Measurements from ENCODE around the gene NAB2.
A peak's percentile ranks its signal among the peaks of the same experiment; 100 is the strongest.
"Not testable (repeated sequence)": the region's sequence is repeated elsewhere in the genome, so short reads cannot be mapped to it uniquely, and the experiment has no call there.

The NAB2 gene

DNA sequence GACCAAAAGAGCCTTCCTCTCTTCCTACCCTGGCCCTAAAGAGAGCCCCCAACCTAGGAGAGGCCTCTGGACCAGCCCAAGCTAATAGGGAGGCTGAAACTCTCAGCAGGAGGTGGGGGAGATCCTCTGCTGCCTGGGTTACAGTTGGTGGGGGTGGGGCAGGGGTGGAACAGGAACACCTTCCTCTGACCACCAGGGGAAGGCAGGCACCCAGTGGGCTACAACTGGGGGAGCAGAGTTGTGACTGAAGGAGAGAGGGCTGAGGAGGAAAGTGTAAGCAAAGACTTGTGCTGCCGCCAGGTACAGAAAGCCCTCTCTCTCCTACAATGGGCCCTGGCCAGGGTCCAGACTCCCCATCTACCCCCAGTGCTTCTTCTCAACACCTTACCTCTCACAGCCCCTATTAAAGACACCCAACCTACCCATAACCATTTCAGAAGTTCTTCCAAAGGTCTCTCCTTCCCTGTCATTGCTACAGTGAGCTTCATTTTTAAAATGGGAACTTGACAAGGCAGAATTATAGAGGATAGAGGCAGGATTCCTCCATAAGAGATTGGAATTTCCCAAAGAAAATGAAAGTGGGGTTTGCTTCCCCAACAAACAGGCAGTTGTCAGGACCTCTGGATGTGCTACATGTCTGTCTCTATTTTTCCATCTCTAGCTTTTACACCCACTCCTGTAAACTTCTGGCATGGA lies 40.3 kb upstream of the NAB2 start:
- H3K4me3 ChIP-seq (ENCODE audit: low read length in 2 of 2) = no peak overlapping the region
- H3K9ac ChIP-seq (ENCODE audit: low read length in 2 of 2) = no peak overlapping the region

DNA sequence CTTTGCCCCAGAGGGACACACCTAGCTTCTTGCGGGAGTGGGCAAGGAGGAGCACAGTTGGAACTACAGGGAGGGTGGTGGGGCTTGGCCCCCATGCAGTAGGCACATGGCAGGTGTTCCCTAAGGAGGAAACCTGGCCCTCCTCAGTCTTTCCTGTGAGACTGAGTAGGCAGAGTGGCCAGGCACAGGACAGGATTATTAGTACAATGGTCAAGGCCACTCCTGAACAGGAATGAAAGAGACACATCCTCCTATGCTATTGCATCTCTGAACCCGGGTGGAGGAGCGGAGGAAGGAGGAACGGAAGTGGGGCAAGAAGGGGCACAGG lies 39.8 kb upstream of the NAB2 start:
- Histone ChIP-seq H3K4me3 (ENCODE audit: low read length in 2 of 2) (peak overlapping the region in 1 of 2 donors; percentile 3), H3K27ac (ENCODE audit: low read length) (no peak overlapping the region), H3K9ac (ENCODE audit: low read length in 2 of 2) (no peak overlapping the region)

More for the DNA sequence above, 40.3 kb upstream of the NAB2 start:
- Histone ChIP-seq H3K27me3 (ENCODE audit: control insufficient read depth in 1 of 2, insufficient read depth in 2 of 2, low read length in 2 of 2) (no peaks in the 10 kb centered on the region), H3K27ac (ENCODE audit: low read length) (no peak overlapping the region), H3K9me3 (ENCODE audit: control insufficient read depth in 2 of 2, low read length in 2 of 2) (no peaks in the 10 kb centered on the region), H3K36me3 (ENCODE audit: control insufficient read depth in 2 of 2, insufficient read depth in 2 of 2, low read length in 2 of 2) (no peaks in the 10 kb centered on the region), H3K4me1 (ENCODE audit: control insufficient read depth, insufficient read depth, low read length) (peaks cover 9% of the 10 kb centered on the region)

DNA sequence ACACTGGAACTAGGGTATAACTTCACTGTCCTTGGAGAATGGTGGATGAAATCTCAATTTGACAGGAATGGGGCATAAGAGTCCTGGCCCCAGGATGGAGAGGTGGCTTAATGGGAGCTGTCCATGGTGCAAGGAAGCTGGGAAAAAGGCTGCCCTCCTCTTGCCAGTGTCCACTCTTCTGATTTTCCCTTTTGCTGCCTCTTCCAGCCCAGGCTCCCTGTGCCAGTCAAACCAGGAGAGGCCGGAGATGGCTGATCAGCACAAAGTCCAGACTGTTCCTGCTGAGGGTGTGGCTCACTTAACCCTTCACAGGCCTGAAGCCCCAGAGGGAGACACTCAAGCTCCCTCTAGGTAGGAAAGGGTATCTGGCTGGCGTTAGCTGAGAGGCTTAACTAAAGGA lies 39.0 kb upstream of the NAB2 start, which contains the start of gene MYO1A:
TSS of gene MYO1A (minus strand) at position 240 of the 400 bp plus-strand sequence. CDS start 1,806 bp downstream, outside the sequence.
- H3K4me3 ChIP-seq (ENCODE audit: low read length in 2 of 2) = peak within 1 kb of the TSS in 1 of 2 donors; percentile 3
- H3K36me3 ChIP-seq (ENCODE audit: control insufficient read depth in 2 of 2, insufficient read depth in 2 of 2, low read length in 2 of 2) = no peaks in the 10 kb centered on the region
- no peak within 1 kb of the TSS for H3K27ac ChIP-seq (ENCODE audit: low read length)
- H3K27me3 ChIP-seq (ENCODE audit: control insufficient read depth in 1 of 2, insufficient read depth in 2 of 2, low read length in 2 of 2) = no peaks in the 10 kb centered on the region
- no peaks in the 10 kb centered on the region for H3K9me3 ChIP-seq (ENCODE audit: control insufficient read depth in 2 of 2, low read length in 2 of 2)
- H3K4me1 ChIP-seq (ENCODE audit: control insufficient read depth, insufficient read depth, low read length) = peaks cover 9% of the 10 kb centered on the region
- no peak within 1 kb of the TSS for H3K9ac ChIP-seq (ENCODE audit: low read length in 2 of 2)

More for the DNA sequence above, 39.8 kb upstream of the NAB2 start:
- peaks cover 9% of the 10 kb centered on the region for H3K4me1 ChIP-seq (ENCODE audit: control insufficient read depth, insufficient read depth, low read length)
- H3K36me3 ChIP-seq (ENCODE audit: control insufficient read depth in 2 of 2, insufficient read depth in 2 of 2, low read length in 2 of 2) = no peaks in the 10 kb centered on the region
- H3K9me3 ChIP-seq (ENCODE audit: control insufficient read depth in 2 of 2, low read length in 2 of 2) = no peaks in the 10 kb centered on the region
- H3K27me3 ChIP-seq (ENCODE audit: control insufficient read depth in 1 of 2, insufficient read depth in 2 of 2, low read length in 2 of 2) = no peaks in the 10 kb centered on the region

DNA sequence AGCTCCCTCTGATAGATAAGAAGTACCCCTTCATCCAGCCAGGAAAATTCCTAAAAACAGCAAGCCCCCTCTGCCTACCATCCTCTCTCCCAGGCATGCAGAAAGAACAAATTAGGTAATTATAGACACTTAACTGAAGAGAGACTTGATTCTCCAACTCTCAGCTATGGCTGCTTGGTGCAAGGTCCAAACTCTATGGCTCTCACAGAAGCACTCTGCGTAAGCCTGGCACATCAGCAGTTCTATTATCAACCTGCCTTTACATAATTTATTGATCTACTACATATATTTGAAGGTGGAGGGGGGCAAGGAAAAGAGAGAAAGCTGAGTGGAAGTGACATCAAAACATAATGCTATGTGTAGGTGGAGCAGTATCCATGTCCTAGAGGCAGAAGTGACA lies 37.9 kb upstream of the NAB2 start:
- Histone ChIP-seq H3K36me3 (ENCODE audit: control insufficient read depth in 2 of 2, insufficient read depth in 2 of 2, low read length in 2 of 2) (no peaks in the 10 kb centered on the region), H3K4me1 (ENCODE audit: control insufficient read depth, insufficient read depth, low read length) (peaks cover 11% of the 10 kb centered on the region), H3K27me3 (ENCODE audit: control insufficient read depth in 1 of 2, insufficient read depth in 2 of 2, low read length in 2 of 2) (no peaks in the 10 kb centered on the region), H3K4me3 (ENCODE audit: low read length in 2 of 2) (no peak overlapping the region), H3K27ac (ENCODE audit: low read length) (no peak overlapping the region), H3K9ac (ENCODE audit: low read length in 2 of 2) (no peak overlapping the region), H3K9me3 (ENCODE audit: control insufficient read depth in 2 of 2, low read length in 2 of 2) (no peaks in the 10 kb centered on the region)

DNA sequence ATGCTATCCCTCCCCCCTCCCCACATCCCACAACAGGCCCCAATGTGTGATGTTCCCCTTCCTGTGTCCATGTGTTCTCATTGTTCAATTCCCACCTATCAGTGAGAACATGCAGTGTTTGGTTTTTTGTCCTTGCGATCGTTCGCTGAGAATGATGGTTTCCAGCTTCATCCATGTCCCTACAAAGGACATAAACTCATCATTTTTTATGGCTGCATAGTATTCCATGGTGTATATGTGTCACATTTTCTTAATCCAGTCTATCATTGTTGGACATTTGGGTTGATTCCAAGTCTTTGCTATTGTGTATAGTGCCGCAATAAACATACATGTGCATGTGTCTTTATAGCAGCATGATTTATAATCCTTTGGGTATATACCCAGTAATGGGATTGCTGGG lies 35.8 kb upstream of the NAB2 start:
- H3K27ac ChIP-seq (ENCODE audit: low read length); H3K9me3 ChIP-seq (ENCODE audit: control insufficient read depth in 2 of 2, low read length in 2 of 2); H3K27me3 ChIP-seq (ENCODE audit: control insufficient read depth in 1 of 2, insufficient read depth in 2 of 2, low read length in 2 of 2); H3K36me3 ChIP-seq (ENCODE audit: control insufficient read depth in 2 of 2, insufficient read depth in 2 of 2, low read length in 2 of 2); H3K4me3 ChIP-seq (ENCODE audit: low read length in 2 of 2); H3K9ac ChIP-seq (ENCODE audit: low read length in 2 of 2): not testable (repeated sequence)
- H3K4me1 ChIP-seq (ENCODE audit: control insufficient read depth, insufficient read depth, low read length) = peaks cover 24% of the 10 kb centered on the region

DNA sequence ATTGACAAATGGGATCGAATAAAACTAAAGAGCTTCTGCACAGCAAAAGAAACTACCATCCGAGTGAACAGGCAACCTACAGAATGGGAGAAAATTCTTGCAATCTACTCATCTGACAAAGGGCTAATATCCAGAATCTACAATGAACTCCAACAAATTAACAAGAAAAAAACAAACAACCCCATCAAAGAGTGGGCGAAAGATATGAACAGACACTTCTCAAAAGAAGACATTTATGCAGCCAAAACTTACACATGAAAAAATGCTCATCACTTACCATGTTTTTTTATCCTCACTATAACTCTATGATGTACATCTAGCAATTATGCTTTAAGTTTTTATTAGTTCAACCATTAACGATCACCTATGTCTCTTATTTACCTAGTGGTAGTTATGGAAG lies 35.0 kb upstream of the NAB2 start:
- not testable (repeated sequence) for H3K9me3 ChIP-seq (ENCODE audit: control insufficient read depth in 2 of 2, low read length in 2 of 2)

DNA sequence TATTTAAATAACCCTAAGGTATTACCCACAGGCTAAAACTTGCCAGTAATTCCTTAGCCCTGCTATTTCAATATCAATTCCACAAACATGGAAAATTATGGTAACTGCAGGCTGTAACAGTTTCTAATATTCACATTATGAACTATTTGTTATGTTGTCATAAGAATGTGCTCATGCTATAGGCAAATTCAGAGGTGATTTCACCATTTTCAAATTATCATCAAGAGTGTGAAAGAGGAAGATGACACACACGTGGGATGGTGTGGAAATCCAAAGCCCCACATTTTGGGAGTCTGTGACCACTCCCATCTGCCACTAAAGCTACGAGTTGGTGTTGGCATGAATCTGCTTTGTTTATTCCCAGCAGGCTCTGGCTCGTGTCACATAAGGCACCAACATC lies 33.1 kb upstream of the NAB2 start:
- Histone ChIP-seq H3K27ac (ENCODE audit: low read length) (peak overlapping the region; percentile 89), H3K36me3 (ENCODE audit: control insufficient read depth in 2 of 2, insufficient read depth in 2 of 2, low read length in 2 of 2) (peaks cover 7 to 8% of the 10 kb centered on the region in 2 donors), H3K4me1 (ENCODE audit: control insufficient read depth, insufficient read depth, low read length) (peaks cover 21% of the 10 kb centered on the region), H3K9me3 (ENCODE audit: control insufficient read depth in 2 of 2, low read length in 2 of 2) (no peaks in the 10 kb centered on the region), H3K9ac (ENCODE audit: low read length in 2 of 2) (no peak overlapping the region), H3K27me3 (ENCODE audit: control insufficient read depth in 1 of 2, insufficient read depth in 2 of 2, low read length in 2 of 2) (no peaks in the 10 kb centered on the region), H3K4me3 (ENCODE audit: low read length in 2 of 2) (no peak overlapping the region)

More for the DNA sequence above, 35.0 kb upstream of the NAB2 start:
- H3K27me3 ChIP-seq (ENCODE audit: control insufficient read depth in 1 of 2, insufficient read depth in 2 of 2, low read length in 2 of 2); H3K36me3 ChIP-seq (ENCODE audit: control insufficient read depth in 2 of 2, insufficient read depth in 2 of 2, low read length in 2 of 2); H3K4me3 ChIP-seq (ENCODE audit: low read length in 2 of 2); H3K9ac ChIP-seq (ENCODE audit: low read length in 2 of 2); H3K27ac ChIP-seq (ENCODE audit: low read length): not testable (repeated sequence)
- peaks cover 24% of the 10 kb centered on the region for H3K4me1 ChIP-seq (ENCODE audit: control insufficient read depth, insufficient read depth, low read length)

DNA sequence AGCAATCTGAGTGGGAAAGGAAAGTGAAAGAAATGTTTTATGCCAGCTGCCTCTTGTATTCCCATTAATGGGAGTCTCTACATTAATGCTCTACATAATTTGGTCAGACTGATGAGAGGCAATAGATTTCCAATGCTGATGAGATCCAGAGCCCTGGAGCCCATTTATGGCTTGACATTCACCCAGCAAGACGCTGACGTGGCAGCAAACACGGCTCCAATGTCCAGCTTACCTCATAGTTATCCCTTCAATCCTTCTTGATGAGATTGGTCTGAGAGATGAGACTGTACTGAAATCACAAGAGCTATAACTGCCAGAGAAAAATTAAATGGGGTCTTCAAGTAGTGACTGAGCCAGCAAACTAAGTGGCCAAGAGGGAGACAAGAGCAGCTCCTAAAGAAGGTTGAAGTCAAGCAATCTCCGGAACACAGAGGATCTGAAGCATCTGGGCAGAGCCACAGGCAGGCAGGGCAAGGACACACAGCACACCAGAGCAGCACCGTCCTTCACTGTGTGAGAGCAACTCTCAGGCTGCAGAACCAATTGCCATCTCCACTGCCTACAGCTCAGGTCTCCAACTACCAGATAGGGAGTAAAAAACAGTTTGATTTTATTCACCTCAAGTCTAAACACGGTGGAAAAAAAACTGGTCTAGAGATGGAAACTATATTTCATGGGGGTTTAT lies 31.7 kb upstream of the NAB2 start:
- peak overlapping the region; percentile 23 to 52 for H3K9ac ChIP-seq (ENCODE audit: low read length in 2 of 2)
- peak overlapping the region; percentile 89 for H3K27ac ChIP-seq (ENCODE audit: low read length)
- no peaks in the 10 kb centered on the region for H3K27me3 ChIP-seq (ENCODE audit: control insufficient read depth in 1 of 2, insufficient read depth in 2 of 2, low read length in 2 of 2)
- peaks cover 14% of the 10 kb centered on the region for H3K4me1 ChIP-seq (ENCODE audit: control insufficient read depth, insufficient read depth, low read length)
- peaks cover 7 to 8% of the 10 kb centered on the region in 2 donors for H3K36me3 ChIP-seq (ENCODE audit: control insufficient read depth in 2 of 2, insufficient read depth in 2 of 2, low read length in 2 of 2)
- H3K9me3 ChIP-seq (ENCODE audit: control insufficient read depth in 2 of 2, low read length in 2 of 2) = no peaks in the 10 kb centered on the region
- peak overlapping the region in 1 of 2 donors; percentile 58 for H3K4me3 ChIP-seq (ENCODE audit: low read length in 2 of 2)

DNA sequence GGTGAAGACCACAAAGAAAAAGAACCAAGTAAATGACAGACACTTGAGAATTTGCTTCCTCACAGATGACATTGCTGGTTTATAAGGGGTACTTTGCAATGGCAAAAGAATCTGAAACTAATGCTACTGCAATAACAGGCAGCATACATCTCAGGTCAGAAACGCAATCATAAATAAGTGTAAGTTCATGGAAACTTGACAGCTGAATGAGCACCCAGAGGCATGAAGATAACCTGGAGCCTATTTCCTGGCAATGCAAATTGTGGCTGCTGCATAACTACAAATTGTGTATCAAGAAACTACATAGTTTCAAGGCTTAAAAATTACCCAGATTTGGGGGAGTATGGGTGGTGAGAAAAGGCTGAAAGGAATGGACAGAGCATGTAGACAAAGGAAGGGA lies 30.5 kb upstream of the NAB2 start:
- peaks cover 14% of the 10 kb centered on the region for H3K4me1 ChIP-seq (ENCODE audit: control insufficient read depth, insufficient read depth, low read length)

DNA sequence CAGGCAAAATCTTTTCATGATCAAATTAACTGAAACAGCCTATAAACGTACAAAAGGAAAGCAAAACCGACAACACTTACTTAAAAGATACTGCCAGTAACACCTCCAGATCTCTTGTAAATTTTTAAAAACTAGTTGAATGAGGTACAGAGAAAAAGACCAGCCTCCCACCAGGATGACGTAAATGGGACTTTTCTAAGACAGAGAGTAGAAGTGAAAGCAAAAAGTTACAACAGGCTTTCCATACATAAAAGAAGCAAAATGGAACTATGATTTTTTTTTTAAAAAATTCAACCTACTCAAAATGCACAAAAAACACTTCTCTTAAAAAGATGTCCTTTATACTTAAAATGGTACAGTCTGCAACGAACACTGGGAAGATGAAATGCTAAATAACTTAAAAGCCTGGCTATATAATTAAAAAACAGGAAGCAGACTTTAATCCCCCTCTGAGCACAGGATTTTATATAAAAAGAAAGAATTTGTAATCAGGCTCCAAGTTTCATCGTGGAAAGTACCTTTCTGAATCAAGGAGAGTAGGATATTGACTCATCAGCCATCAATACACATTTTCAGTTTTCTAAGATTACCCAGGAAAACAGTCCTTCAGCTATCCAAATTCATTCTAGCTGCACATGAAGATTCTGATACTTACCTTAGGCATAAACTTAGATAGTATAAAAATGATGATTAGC lies 24.8 kb upstream of the NAB2 start:
- Histone ChIP-seq H3K27me3 (ENCODE audit: control insufficient read depth in 1 of 2, insufficient read depth in 2 of 2, low read length in 2 of 2) (no peaks in the 10 kb centered on the region), H3K9me3 (ENCODE audit: control insufficient read depth in 2 of 2, low read length in 2 of 2) (no peaks in the 10 kb centered on the region), H3K9ac (ENCODE audit: low read length in 2 of 2) (peak overlapping the region in 1 of 2 donors; percentile 14), H3K4me3 (ENCODE audit: low read length in 2 of 2) (no peak overlapping the region), H3K36me3 (ENCODE audit: control insufficient read depth in 2 of 2, insufficient read depth in 2 of 2, low read length in 2 of 2) (peaks cover 7 to 20% of the 10 kb centered on the region in 2 donors), H3K27ac (ENCODE audit: low read length) (no peak overlapping the region), H3K4me1 (ENCODE audit: control insufficient read depth, insufficient read depth, low read length) (no peaks in the 10 kb centered on the region)

More for the DNA sequence above, 30.5 kb upstream of the NAB2 start:
- no peak overlapping the region for H3K9ac ChIP-seq (ENCODE audit: low read length in 2 of 2)
- H3K27me3 ChIP-seq (ENCODE audit: control insufficient read depth in 1 of 2, insufficient read depth in 2 of 2, low read length in 2 of 2) = no peaks in the 10 kb centered on the region
- no peaks in the 10 kb centered on the region for H3K9me3 ChIP-seq (ENCODE audit: control insufficient read depth in 2 of 2, low read length in 2 of 2)
- peak overlapping the region; percentile 89 for H3K27ac ChIP-seq (ENCODE audit: low read length)
- H3K4me3 ChIP-seq (ENCODE audit: low read length in 2 of 2) = no peak overlapping the region
- peaks cover 7 to 11% of the 10 kb centered on the region in 2 donors for H3K36me3 ChIP-seq (ENCODE audit: control insufficient read depth in 2 of 2, insufficient read depth in 2 of 2, low read length in 2 of 2)
